HFF-Myc (cell line): ENCODE results near the gene CLIC6.

ENCODE experiments used
- DNase-seq: peaks from one replicate; pipeline ENCODE4 v3.0.0-alpha.2; 2011; ENCODE audit warnings: low read depth; ENCODE audit errors: extremely low read depth
- H3K4me3 ChIP-seq: replicated peaks from 2 replicates; pipeline ENCODE4 v1.5.1; 2011; ENCODE audit warnings: low read depth, mild to moderate bottlenecking, control low read depth, low read length
- CTCF ChIP-seq: IDR thresholded peaks from 2 replicates; pipeline ENCODE4 v1.5.1; 2012; ENCODE audit warnings: mild to moderate bottlenecking, low read depth, low read length, control low read depth; ENCODE audit errors: missing control alignments

CLIC6 gene

GRCh38 chr21:34722684-34723300, 54.0 kb downstream of the CLIC6 start:
- no peak overlapping the region for H3K4me3 ChIP-seq
- TF ChIP-seq CTCF: peak; percentile 67
- no peak for DNase-seq

GRCh38 chr21:34724131-34724856, 55.5 kb downstream of the CLIC6 start:
- DNase-seq: no peak
- H3K4me3 ChIP-seq: no peak overlapping the region
- no peak for TF ChIP-seq CTCF

- no peak for DNase-seq
- no peak overlapping the region for H3K4me3 ChIP-seq
- TF ChIP-seq CTCF: no peak
Measured at GRCh38 chr21:34724857-34725195, 56.0 kb downstream of the CLIC6 start.

- no peak for DNase-seq
- H3K4me3 ChIP-seq: no peak overlapping the region
- TF ChIP-seq CTCF: no peak
Measured at GRCh38 chr21:34726627-34727337, 58.0 kb downstream of the CLIC6 start.

DNA sequence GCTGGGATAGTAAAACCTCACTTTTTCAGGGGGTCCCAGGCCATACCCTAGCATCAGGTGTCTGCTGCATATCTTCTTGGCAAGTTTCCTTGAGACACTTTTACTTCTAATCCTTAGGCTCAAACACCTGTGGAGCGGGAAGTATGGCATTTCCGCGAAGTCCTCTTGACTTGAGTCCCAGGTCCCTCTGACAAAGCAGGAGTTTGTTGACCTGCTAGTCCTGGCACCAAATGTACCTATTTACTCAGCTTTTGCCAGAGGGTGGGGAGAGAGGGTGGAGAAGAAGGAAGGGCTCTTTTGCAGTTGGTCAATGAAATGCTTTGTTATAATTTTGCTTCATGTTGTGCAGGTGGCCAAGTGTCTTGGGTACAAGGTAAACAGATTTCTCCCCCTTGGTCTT, 59.7 kb downstream of the CLIC6 start:
- TF ChIP-seq CTCF: no peak
- DNase-seq: no peak
- no peak overlapping the region for H3K4me3 ChIP-seq

- TF ChIP-seq CTCF: no peak
- no peak for DNase-seq
- no peak overlapping the region for H3K4me3 ChIP-seq
Measured at GRCh38 chr21:34730194-34730593, 61.4 kb downstream of the CLIC6 start.
